Activated CD8-positive, alpha-beta memory T cell treated with anti-CD3 and anti-CD28 coated beads for 24 hours (primary cell): Measurements from ENCODE around the gene CIT.

ENCODE experiments used
- DNase-seq: peaks from one replicate; pipeline ENCODE4 v3.0.0-alpha.2; 2020

The CIT gene

GRCh38 chr12:119693511-119693910 is 183.6 kb downstream of the CIT start:
- DNase-seq, result no peak

GRCh38 chr12:119692997-119693396 is 184.1 kb downstream of the CIT start:
- DNase-seq, result no peak

GRCh38 chr12:119692410-119692809 is 184.7 kb downstream of the CIT start:
- no peak for DNase-seq

GRCh38 chr12:119691202-119691810 is 185.8 kb downstream of the CIT start:
- no peak for DNase-seq

GRCh38 chr12:119689935-119690500 is 187.1 kb downstream of the CIT start:
- DNase-seq, result no peak

GRCh38 chr12:119687879-119688278 is 189.2 kb downstream of the CIT start:
- DNase-seq, result no peak

- DNase-seq, result no peak
Measured at GRCh38 chr12:119687406-119687805, 189.7 kb downstream of the CIT start.

GRCh38 chr12:119686776-119687175 is 190.3 kb downstream of the CIT start:
- DNase-seq, result no peak

GRCh38 chr12:119686355-119686754 is 190.8 kb downstream of the CIT start:
- no peak for DNase-seq

GRCh38 chr12:119685375-119685774 is 191.7 kb downstream of the CIT start:
- DNase-seq, result no peak

- no peak for DNase-seq
Measured at GRCh38 chr12:119684711-119685369, 192.3 kb downstream of the CIT start.

- no peak for DNase-seq
Measured at GRCh38 chr12:119683816-119684215, 193.3 kb downstream of the CIT start.

- no peak for DNase-seq
Measured at GRCh38 chr12:119683413-119683812, 193.7 kb downstream of the CIT start.

GRCh38 chr12:119682639-119683252 is 194.4 kb downstream of the CIT start:
- DNase-seq, result no peak

GRCh38 chr12:119681728-119682638 is 195.1 kb downstream of the CIT start:
- no peak for DNase-seq

GRCh38 chr12:119681111-119681510 is 196.0 kb downstream of the CIT start:
- DNase-seq, result no peak

GRCh38 chr12:119679490-119679889 is 197.6 kb downstream of the CIT start:
- DNase-seq, result no peak

GRCh38 chr12:119679081-119679480 is 198.0 kb downstream of the CIT start:
- DNase-seq, result no peak

- DNase-seq, result no peak
Measured at GRCh38 chr12:119678459-119678858, 198.7 kb downstream of the CIT start.

GRCh38 chr12:119676573-119676972 is 200.5 kb downstream of the CIT start:
- no peak for DNase-seq

GRCh38 chr12:119676022-119676421 is 201.1 kb downstream of the CIT start:
- DNase-seq, result no peak

- no peak for DNase-seq
Measured at GRCh38 chr12:119674560-119674959, 202.6 kb downstream of the CIT start.

- no peak for DNase-seq
Measured at GRCh38 chr12:119673634-119674033, 203.5 kb downstream of the CIT start.
